KOPT-K1 (cell line): Measurements from ENCODE around the gene MMP17.

ENCODE experiments used
- H3K27ac ChIP-seq: fragments of 200-600 bp; sonication (generic); 2 replicates; pipeline ENCODE4 v1.5.1; 2016; ENCODE audit warnings: antibody characterized with exemption, mild to moderate bottlenecking, low read depth, low read length; ENCODE audit not compliant: poor library complexity, severe bottlenecking
- H3K36me3 ChIP-seq: fragments of 200-600 bp; sonication (generic); 2 replicates; pipeline ENCODE4 v1.5.1; 2017; ENCODE audit warnings: antibody characterized with exemption, mild to moderate bottlenecking, low read length, moderate library complexity; ENCODE audit not compliant: insufficient read depth
- H3K9me3 ChIP-seq: fragments of 200-600 bp; sonication (generic); 2 replicates; pipeline ENCODE4 v1.5.1; 2017; ENCODE audit warnings: antibody characterized with exemption, low read length, mild to moderate bottlenecking; ENCODE audit not compliant: insufficient read depth, poor library complexity, severe bottlenecking

Gene MMP17

GRCh38 chr12:131810726-131811125 is 17.5 kb upstream of the MMP17 start:
- H3K9me3 ChIP-seq = peaks cover 23% of the 10 kb centered on the region

GRCh38 chr12:131815131-131815530 is 13.1 kb upstream of the MMP17 start:
- Histone ChIP-seq H3K27ac (no peak overlapping the region), H3K36me3 (no peaks in the 10 kb centered on the region), H3K9me3 (peaks cover 23% of the 10 kb centered on the region)

More at GRCh38 chr12:131810726-131811125, 17.5 kb upstream of the MMP17 start:
- Histone ChIP-seq H3K36me3 (no peaks in the 10 kb centered on the region), H3K27ac (no peak overlapping the region)

- peaks cover 14% of the 10 kb centered on the region for H3K9me3 ChIP-seq
- H3K27ac ChIP-seq = no peak overlapping the region
- no peaks in the 10 kb centered on the region for H3K36me3 ChIP-seq
Measured at GRCh38 chr12:131816495-131816894, 11.7 kb upstream of the MMP17 start.

DNA sequence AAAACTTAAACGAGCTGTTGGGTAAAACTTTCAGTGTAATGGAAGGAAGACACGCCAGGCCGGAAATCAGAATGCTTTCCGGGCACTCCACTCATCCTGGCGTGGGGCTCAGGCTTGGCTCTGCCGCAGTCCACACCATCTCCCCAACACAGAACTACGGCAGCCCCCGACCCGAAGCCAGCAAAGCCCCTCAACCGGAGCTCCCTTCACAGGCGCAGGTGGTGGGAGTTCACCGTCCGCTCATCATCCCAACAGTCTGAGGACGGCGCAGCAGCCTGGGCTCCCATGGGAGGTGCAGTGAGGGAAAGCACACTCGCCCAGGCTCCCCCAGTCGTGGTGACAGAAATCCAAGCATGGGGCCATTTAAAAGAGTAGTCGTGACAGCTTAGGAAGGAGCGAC is 11.0 kb upstream of the MMP17 start:
- Histone ChIP-seq H3K36me3 (no peaks in the 10 kb centered on the region), H3K27ac (no peak overlapping the region), H3K9me3 (peaks cover 14% of the 10 kb centered on the region)

DNA sequence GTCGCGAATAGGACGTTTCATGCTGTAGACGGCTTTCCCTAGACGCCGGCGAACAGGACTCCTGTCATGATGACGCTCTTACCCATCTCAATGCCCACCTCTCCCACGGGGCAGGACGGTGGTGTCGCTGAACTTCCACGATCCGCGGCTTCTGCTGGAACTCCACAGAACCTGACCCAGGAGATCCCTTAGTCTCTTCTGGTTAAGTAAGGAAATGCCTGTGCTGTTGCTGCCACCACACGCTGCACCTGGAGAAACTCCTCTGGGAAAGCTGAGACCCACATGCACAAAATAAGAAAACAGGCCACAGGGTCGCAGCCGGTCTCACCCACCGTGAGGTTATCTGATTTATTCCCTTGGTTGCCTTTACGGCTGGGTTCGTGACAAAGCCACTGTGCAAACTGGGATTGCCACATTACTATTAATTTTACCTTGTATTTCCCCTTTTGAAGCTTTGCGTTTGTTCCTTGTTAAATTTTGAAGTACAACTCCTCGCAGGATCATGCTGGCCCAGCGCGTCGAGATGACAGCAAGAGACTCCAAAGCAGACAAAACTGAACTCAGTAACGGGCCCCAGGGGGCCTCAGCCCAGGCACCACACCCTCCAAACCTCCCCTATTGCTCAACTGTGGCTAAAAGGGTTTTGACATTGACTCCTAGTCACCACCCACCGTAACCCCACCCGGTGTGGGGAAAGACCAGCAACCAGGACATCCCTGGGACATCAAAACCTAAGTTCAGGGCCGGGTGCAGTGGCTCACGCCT is 9.2 kb upstream of the MMP17 start:
- no peaks in the 10 kb centered on the region for H3K36me3 ChIP-seq
- no peak overlapping the region for H3K27ac ChIP-seq
- no peaks in the 10 kb centered on the region for H3K9me3 ChIP-seq

GRCh38 chr12:131824450-131824849 is 3.7 kb upstream of the MMP17 start:
- Histone ChIP-seq H3K36me3 (no peaks in the 10 kb centered on the region), H3K27ac (no peak overlapping the region), H3K9me3 (no peaks in the 10 kb centered on the region)

DNA sequence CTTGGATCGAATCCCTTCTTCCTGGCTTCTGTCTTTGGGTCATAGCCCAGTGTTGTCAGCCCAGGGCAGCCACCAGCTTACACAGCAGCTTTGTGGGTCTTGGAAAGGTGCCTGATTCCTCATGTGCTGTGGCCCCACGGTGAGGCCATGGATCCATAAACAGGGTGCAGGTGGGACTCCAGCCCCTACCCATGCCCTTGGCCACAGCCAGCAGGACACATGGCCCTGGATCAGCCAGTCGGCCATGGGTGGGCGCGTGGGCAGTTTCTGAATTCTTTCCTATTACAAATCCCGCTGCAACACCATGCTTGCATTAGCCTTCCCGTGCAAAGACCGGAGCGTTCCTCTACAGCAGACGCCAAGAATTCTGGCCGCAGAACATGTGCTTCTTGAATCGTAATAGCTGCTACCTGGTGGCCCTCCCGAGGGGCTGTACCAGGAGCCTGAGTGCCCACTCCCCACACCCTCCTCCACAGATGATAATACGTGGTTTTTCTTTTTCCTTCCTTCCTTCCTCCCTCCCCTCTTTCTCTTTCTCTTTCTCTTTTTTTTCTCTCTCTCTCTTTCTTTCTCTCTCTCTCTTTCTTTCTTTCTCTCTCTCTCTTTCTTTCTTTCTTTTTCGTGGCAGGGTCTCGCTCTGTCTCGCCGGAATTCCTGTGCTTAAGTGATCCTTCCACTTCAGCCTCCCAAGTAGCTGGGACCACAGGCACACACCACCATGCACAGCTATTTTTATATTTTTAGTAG is 2.9 kb upstream of the MMP17 start:
- H3K27ac ChIP-seq = no peak overlapping the region

DNA sequence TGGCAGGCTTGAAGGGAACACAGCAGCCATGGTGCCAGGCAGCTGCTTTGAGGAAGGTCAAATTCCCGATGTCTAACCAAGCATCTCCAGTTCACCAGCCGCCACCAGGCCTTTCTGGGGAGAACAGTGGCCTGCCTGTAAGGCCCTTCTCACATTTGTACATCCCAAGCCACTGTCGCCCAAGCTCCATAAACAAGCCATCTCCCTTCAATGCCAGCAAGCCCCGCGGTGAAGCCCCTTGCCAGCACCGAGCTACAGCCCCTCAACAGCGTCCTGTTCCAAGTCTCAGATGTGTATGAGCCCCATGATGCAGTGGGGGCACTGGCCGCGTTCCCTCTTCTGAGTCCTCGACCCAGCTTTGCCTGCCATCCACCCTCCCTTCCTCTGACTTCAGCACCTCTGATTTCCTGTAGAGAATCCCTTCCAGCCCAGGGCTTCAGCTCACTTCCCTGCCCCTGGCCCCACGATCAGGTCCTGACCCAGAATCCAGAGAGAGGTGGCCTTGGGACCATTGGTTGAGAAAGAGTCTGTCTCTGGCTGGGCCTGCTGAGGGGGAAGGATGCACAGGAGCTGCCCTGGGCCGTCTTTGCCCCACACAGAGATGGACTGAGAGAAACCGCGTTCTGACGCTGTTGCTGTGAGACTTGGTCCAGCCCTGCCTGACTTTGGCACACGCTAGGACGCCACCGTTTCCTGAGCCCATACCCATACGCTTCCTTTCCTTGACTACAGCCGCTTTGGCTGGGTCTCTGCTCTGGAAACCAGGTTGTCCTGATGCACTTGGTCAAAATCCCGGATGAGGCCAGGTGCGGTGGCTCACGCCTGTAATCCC is 1.9 kb upstream of the MMP17 start:
- H3K36me3 ChIP-seq = no peaks in the 10 kb centered on the region
- H3K9me3 ChIP-seq = no peaks in the 10 kb centered on the region
- no peak overlapping the region for H3K27ac ChIP-seq

More for the DNA sequence above, 2.9 kb upstream of the MMP17 start:
- Histone ChIP-seq H3K9me3 (no peaks in the 10 kb centered on the region), H3K36me3 (no peaks in the 10 kb centered on the region)

DNA sequence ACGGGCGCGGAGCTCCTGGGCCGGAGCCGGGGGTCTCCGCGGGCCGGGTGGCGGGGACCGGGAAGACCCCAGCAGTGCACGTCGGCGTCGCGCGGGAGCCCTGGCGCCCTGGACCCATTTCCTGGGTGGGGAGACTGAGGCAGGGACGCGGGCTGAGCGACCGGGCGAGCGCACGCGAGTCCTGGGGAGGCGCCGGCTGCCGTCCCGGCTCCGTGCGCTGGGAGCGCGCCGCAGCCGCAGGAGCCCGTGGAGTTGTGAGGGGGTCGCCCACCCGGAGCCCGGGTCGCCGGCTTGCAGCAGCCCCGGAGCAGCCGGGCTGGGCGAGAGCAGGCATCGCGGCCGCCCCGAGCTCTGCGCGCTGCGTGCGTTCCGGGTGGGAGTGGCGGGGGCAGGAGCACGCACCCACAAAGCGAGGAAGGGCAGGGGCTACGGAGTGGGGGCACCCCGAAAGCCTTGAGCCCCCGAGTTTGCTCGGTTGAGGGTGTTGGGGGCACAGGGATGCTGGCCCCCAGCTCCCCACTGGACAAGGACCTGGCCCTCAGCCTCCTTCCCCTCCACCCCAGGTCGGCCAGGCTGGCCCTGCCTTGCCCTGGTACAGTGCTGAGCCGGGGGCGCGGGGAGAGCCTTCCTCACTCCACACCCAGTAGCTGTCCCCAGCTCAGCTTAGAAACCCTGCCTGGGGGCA is 620 bp downstream of the MMP17 start:
- no peaks in the 10 kb centered on the region for H3K36me3 ChIP-seq
- no peaks in the 10 kb centered on the region for H3K9me3 ChIP-seq
- H3K27ac ChIP-seq = no peak overlapping the region

DNA sequence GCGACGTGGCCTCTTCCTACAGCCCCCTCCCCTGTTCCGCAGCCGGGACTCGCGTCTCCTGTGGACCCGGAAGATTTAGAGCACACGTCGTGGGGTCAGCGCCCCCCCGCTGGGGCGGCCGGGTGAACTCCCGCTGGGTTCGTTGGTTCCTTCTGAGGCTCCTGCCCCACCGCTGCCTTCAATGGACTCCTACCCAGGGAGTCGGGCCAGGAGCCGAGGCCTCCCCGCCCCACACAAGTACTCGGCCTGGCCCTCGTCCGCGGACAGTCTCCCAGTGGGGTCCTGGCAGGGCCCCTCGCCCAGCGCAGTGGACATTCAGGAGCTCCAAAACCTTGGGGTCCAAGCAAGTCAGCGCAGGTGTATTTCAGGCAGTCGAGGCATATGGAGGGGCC is 1.2 kb downstream of the MMP17 start:
- no peaks in the 10 kb centered on the region for H3K9me3 ChIP-seq
- no peak overlapping the region for H3K27ac ChIP-seq

DNA sequence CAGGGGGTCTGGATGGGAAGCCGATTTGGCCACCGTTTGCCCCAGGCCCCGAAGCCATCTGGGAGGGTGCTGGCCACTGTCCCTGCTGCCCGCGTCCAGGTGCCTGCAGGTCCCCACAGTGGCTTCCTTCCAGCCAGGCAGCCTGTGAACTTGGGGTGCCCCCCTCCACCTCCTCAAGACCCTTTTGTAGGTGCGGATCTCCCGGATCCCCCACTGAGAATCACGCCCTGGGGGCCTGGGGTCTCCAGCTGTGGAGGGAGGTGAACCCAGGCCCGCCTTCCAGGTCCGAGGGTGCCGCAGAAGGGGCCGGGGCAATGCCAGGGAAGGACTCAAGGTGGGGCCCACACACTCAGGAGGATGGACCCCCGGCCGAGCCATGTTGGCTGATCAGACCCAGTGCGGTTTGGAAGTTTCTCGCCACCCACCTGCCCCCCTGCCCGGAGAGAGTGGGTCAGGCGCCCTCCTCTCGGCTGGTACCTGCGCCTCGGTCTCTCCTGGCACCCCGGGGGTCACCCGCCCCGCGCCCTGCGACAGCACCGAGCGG is 1.7 kb downstream of the MMP17 start:
- no peaks in the 10 kb centered on the region for H3K9me3 ChIP-seq
- no peaks in the 10 kb centered on the region for H3K36me3 ChIP-seq
- H3K27ac ChIP-seq = no peak overlapping the region

More for the DNA sequence above, 1.2 kb downstream of the MMP17 start:
- H3K36me3 ChIP-seq = no peaks in the 10 kb centered on the region

- Histone ChIP-seq H3K27ac (no peak overlapping the region), H3K9me3 (no peaks in the 10 kb centered on the region), H3K36me3 (no peaks in the 10 kb centered on the region)
Measured at GRCh38 chr12:131830335-131830913, 2.2 kb downstream of the MMP17 start.

- Histone ChIP-seq H3K27ac (no peak overlapping the region), H3K36me3 (no peaks in the 10 kb centered on the region), H3K9me3 (no peaks in the 10 kb centered on the region)
Measured at GRCh38 chr12:131830914-131831571, 2.9 kb downstream of the MMP17 start.

DNA sequence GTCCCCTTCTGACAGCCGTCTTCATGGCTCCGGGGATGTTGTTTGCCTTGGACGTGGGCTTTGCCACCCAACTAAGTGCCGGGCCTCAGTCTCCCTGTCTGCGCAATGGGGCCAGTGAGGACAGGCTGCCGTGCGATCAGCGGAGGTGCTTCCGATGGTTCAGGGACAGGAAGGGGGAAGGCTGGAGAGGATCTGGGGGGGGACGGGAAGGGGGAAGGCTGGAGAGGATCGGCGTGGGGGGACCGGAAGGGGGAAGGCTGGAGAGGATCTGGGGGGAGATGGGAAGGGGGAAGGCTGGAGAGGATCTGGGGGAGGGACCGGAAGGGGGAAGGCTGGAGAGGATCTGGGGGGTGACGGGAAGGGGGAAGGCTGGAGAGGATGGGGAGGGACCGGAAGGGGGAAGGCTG is 3.4 kb downstream of the MMP17 start:
- H3K27ac ChIP-seq = no peak overlapping the region
- no peaks in the 10 kb centered on the region for H3K36me3 ChIP-seq
- H3K9me3 ChIP-seq = no peaks in the 10 kb centered on the region
